K562 (cell line): ENCODE data around the gene MKNK2. TPM values are rescaled to one million over a fixed set of nuclear protein-coding genes. Genes with fewer than 3 reads are reported as not detected.

Experiments used
- ILF3 ChIP-seq: fragments of 450-650 bp; IDR thresholded peaks from 2 replicates; pipeline ENCODE4 v1.6.1; 2018; ENCODE audit warnings: antibody characterized with exemption, mild to moderate bottlenecking, moderate library complexity, borderline replicate concordance
- PTBP1 ChIP-seq: fragments of 200-400 bp; formaldehyde crosslinking; IDR thresholded peaks from 2 replicates; pipeline ENCODE4 v1.6.1; 2017; ENCODE audit warnings: low read depth, low read length
- RBM15 ChIP-seq: fragments of 200-400 bp; formaldehyde crosslinking; IDR thresholded peaks from 2 replicates; pipeline ENCODE4 v1.6.1; 2018; ENCODE audit warnings: mild to moderate bottlenecking, low read length, moderate library complexity; ENCODE audit not compliant: insufficient read depth
- TCF7 ChIP-seq: sonication (generic); IDR thresholded peaks from 2 replicates; pipeline ENCODE4 v1.6.1; 2016; ENCODE audit warnings: antibody characterized with exemption, borderline replicate concordance
- THRA ChIP-seq: fragments of 450-650 bp; IDR thresholded peaks from 2 replicates; pipeline ENCODE4 v1.6.1; 2017; ENCODE audit warnings: mild to moderate bottlenecking, moderate library complexity
- ZBTB40 ChIP-seq, 2 experiments: fragments of 450-650 bp in 1 of 2; sonication (generic) in 1 of 2; formaldehyde crosslinking in 1 of 2; IDR thresholded peaks; 2 replicates each; pipeline versions ENCODE4 v1.7.1 to v1.9.0; 2016 to 2022; ENCODE audit warnings: inconsistent platforms in 1 of 2, mild to moderate bottlenecking in 1 of 2, missing genetic modification reagents in 1 of 2
- ZFPM2 ChIP-seq: fragments of 250-450 bp; sonication (Bioruptor Pico); IDR thresholded peaks from 2 replicates; pipeline ENCODE4 v1.5.1; 2022; ENCODE audit warnings: mild to moderate bottlenecking
- ZNF184 ChIP-seq: sonication (generic); formaldehyde crosslinking; IDR thresholded peaks from 2 replicates; pipeline ENCODE4 v1.5.0; 2020; ENCODE audit warnings: missing genetic modification reagents
- ZNF212 ChIP-seq: fragments of 450-650 bp; formaldehyde crosslinking; IDR thresholded peaks from 2 replicates; pipeline ENCODE4 v1.4.0; 2020; ENCODE audit warnings: mild to moderate bottlenecking
- ZNF583 ChIP-seq: fragments of 250-450 bp; sonication (Bioruptor Pico); IDR thresholded peaks from 2 replicates; pipeline ENCODE4 v1.4.0; 2020
- polyA plus RNA-seq, 8 experiments: library from polyadenylated mRNA; depleted of rRNA in 4 of 8; stranded (reverse) in 5 of 8; unstranded in 3 of 8; fragments of >200 nt; fragmentation: Nextera tagmentation in 2 of 8; fragmentation: Illumina TruSeq in 1 of 8; extraction: Ambion mirVana in 2 of 8; extraction: Trizol in 1 of 8; gene quantifications; 2 replicates each; pipeline versions ENCODE4 v1.2.1 to v1.2.3, GENCODE V29; 2011 to 2014; ENCODE audit warnings: inconsistent platforms in 1 of 8, missing spikeins in 1 of 8
- total RNA-seq, 7 experiments: library from RNA; depleted of rRNA in 6 of 7; stranded (reverse); fragments of >200 nt in 6 of 7; fragmentation: Illumina TruSeq in 2 of 7; extraction: Trizol in 2 of 7; gene quantifications; 2 replicates each; pipeline versions ENCODE4 v1.2.1 to v1.2.3, GENCODE V29; 2011 to 2021; ENCODE audit warnings: low replicate concordance in 1 of 7

MKNK2 gene
- total and polyA plus RNA-seq, 9 of the 15 experiments (the other 6 are each of a cell fraction or from before 2014, with no cell fraction given) = 5.1 to 191 (median 51.9) TPM

- TF ChIP-seq RBM15 (no peak), THRA (no peak), ZNF184 (CRISPR knock-in tag) (no peak), ZNF212 (CRISPR knock-in tag) (no peak; the same call in 1 of the 2 replicates), TCF7 (no peak), ZFPM2 (CRISPR knock-in tag) (no peak), ILF3 (peak; percentile 71; the same call in 1 of the 2 replicates), ZBTB40 (IDR thresholded peaks at IDR 0.05) (0 out of 2 replicates have a peak, but pooled peaks have one; percentile 53), ZBTB40 (CRISPR knock-in tag; IDR thresholded peaks at IDR 0.05) (no peak), ZNF583 (CRISPR knock-in tag) (no peak), PTBP1 (no peak)
Measured at GRCh38 chr19:2096034-2096479, 45.0 kb upstream of the MKNK2 start, which contains the start of gene MOB3A (continued).
